Measurements from ENCODE around the gene ALOX12B.
A peak's percentile ranks its signal among the peaks of the same experiment; 100 is the strongest.

ALOX12B gene

DNA sequence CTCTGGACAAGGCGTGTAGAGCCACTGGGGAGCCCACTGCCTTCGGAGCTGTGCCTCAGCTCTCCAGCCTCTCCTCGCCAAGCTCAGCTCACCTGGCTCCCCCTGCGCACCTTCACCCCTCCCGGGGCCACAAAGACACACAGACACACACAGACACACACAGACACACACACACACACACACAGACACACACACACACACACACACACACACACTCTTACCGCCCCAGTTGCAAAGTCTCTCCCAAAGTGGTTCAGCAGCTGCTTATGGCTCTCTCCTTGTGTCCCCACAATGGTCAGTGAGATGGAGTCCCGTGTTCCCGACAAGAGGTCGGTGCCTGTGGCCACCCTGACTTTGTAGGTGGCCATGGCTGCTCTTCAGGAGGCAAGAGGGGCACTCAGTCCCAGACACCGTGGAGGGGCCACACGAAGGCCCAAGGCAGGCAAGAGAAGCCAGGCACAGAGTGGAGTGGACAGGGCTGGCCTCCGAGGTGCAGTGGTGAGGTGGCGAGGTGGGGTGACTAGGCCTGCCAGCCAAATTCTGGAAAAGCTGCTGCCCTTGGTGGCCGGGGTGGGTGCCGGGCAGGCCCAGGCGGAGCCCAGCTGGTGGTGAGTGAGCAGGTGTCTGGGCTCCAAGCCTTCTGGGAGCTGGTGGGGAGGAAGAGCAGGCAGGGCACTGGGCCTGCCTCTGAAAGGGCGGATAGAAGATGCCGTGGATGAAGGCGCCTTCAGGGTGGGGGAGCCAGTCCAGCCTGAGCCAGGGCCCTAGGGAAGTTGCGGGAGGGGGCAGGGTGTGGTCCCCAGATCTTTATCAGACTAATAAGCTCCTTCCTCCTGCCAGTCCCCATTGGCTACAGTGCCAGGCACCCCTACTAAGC is at the start of gene ALOX12B:
ALOX12B (minus strand) TSS at position 642 of the 877 bp plus-strand sequence; CDS start at position 368, 274 bp downstream.
- no peak for DNase-seq

DNA sequence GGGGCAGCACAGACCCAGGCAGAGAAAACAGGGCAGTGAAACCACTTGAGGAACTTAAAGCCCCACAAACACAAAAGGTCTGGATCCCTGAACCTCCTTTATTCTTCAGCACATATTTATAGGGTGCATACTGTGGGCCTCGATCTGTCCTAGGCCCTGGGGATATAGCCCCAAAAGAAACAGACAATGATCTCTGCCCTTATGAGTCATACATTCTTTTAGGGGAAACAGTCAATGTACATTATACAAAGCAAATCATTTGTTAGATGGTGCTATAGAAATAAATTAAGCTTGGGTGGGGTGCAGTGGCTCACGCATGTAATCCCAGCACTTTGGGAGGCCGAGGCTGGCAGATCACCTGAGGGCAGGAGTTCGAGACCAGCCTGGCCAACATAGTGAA is 46.4 kb upstream of the ALOX12B start:
- no peak for DNase-seq

DNA sequence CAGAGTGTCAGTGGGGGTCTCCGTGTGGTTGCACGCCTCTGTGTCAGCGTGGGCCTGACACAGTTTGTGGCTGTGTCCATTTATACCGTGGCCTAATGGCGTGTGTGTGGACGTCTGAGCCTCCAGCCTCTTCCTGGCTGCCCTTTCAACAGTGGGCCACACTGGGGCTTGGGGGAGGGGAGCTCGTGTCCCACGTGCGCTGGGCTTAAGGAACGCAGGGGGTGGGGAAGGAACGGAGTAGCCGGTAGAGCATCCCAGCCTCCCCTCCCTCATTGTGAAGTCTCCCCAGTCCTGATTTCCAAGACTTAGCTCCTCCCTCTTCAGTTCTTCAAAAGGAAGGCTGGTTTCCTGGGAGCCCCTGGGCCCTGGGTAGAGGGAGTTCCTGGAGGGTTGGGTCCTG is 45.9 kb upstream of the ALOX12B start:
- DNase-seq: no peak

DNA sequence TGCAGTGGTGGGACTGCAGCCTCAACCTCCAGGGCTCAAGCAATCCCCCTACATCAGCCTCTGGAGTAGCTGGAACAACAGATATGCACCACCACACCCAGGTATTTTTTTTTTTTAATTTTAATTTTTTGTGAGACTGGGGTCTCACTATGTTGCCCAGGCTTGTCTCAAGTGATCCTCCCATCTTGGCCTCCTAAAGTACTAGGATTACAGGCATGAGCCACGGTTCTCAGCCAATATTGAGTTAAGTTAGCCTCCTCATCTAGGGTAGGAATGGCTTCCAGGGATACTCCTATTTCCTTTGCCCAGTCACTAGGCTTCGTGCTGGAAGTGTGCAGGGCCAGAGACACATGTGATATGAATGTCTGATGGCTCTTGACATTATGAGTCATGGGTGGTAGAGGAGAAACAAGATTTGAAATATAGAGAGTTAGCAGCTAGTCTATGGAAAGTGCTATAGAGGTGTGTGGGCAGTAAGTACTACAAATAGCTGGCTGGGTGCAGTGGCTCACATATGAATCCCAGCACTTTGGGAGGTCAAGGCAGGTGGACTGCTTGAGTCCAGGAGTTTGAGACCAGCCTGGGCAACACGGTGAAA is 44.4 kb upstream of the ALOX12B start:
- DNase-seq: no peak

DNA sequence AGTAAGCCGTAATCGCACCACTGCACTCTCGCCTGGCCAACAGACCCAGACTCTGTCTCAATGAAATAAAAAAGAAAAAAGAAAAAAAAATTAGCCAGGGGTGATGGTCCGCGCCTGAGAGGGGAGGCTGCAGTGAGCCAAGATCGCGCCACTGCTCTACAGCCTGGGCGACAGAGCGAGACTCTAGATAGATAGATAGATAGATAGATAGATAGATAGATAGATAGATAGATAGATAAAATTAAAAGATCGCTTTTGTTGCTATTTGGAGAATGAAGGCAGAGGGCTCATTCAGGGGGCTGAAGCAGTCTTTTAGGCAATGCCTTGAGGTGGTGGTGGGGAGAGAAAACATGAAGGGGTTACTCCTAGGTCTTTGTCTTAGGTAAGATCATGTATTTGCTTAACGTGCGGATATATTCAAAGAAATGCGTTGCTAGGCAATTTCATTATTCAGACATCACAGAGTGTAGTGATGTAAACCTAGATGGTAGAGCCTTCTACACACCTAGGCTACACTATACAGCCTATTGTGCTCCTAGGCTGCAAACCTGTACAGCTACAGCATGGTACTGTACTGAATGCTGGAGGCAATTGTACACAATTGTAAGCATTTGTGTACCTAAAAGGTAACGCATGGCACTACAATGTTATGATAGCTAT is 40.7 kb upstream of the ALOX12B start:
- DNase-seq: peak; percentile 39

DNA sequence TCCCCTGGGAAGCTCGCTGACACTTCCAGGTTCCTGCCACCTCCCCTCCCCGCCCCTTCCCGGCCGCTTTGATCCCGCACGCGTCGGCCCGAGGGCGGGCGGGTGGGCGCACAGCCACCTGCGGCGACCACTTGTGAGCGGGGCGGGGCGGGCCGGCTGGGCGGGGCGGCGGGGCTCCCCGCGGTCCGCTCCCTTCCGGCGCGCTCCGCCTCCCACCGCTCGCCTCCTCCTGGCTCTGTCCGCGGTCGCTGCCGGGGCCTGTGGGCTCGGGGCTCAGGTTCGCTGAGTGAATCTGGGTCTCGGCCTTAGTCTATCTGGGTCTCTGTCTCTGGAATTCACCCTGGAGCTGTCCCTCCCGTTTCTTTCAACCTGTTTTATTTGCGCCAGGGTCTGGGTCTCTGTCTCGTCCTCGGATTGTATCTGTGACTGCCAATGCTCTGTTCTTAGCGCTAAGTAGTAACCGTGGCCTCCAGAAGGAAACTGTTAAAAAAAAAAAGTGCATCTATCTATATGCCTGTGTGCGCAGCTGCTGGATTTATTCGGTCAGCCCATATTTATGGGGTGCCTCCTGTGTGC is 39.1 kb upstream of the ALOX12B start:
- peak; percentile 71 for DNase-seq

DNA sequence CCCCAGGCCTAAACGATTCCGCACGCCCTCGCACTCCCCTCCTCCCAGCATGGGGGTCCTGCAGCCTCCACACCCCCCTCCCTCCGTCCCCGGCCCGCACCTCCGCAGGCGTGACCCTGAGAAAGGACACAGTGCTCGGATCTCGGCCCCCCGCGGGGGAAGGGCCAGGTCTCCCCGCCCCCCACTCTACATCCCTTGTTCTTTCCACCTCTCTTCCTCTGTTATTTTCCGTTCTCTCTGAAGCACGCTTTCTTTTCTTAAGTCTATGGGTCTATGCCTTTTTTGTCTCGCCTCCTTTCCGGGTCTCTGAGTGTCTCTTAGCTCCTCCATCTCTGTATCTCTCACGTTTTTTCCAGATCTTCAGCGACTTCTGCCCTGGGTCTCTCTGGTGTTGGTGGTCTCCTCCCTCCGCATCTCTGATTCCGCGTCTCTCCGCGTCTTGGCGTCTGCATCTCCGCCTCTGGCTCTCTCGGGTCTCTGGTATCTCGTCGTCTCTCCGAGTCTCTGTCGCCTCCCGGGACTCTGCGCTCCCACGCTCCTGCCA is 38.5 kb upstream of the ALOX12B start:
- peak; percentile 60 for DNase-seq

DNA sequence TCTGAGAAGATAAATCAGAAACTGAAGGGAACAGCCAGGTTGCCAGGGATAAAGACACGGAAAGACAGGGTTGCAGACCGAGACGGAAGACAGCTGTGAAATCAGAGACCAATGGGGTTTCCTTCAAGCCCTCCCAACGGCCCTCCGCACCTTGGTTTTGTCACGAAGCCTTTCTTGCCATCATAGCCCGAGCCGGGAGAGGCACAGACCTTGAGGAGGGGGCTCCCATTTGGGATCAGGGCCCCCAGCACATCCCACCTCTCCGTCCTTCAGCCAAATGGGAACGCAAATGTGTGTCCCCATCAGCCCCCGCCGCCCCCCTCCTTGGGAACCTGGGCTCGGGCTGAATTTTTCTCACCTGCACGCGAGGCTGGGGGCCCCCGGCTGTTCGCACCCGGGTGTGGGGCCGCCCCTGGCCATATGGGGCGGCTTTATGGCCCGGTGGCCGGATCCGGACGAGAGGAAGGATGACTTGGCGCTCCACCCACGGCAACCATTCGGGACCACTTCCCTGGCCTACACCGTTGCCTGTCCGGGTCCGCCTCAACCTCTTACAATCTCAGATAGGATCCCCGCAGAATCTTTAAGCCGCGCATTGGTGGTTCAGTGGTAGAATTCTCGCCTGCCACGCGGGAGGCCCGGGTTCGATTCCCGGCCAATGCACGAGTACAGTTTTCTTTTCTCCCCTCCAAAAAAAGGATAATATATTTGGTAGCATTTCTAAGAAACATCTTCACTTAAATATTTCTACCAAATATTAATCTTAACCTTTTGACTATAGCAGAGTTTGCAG is 37.8 kb upstream of the ALOX12B start:
- peak; percentile 71 for DNase-seq

DNA sequence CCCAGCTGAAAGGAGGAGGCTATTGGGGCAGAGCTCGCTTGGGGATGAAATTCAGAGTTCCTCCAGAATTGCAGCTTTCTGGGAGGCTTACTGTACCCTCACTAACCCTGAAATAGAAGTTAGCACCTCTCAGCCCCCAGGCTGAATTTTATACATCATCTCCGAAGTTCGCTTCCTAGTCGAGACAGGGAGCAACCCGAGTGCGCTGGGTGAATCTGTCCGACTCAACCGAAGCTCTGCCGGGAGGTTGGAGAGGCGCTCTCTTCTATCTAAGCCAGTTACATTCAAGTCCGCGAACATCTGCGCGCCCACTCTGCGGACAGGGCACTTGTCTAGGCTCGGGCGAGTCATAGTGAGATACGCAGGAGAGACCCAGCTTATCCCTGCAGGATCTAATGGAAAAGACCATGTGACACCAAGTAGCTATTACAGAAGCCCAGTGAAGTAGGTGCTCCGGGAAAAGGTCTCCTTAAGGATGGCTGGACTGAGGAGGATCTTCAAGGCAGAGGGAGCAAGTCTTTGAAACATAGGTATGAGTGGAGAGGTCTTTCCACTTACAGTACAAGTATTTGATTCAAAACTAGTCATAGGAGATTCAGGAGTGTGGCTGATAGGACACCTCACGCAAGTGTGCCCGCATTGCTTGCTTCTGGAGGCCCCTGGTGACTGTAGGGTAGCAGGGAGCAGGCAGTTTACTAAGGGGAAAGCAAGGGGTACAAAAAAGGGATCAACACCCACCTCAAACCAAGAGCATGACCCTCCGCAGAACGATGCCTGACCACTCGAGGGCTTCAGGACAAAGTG is 37.0 kb upstream of the ALOX12B start:
- peak; percentile 24 for DNase-seq

DNA sequence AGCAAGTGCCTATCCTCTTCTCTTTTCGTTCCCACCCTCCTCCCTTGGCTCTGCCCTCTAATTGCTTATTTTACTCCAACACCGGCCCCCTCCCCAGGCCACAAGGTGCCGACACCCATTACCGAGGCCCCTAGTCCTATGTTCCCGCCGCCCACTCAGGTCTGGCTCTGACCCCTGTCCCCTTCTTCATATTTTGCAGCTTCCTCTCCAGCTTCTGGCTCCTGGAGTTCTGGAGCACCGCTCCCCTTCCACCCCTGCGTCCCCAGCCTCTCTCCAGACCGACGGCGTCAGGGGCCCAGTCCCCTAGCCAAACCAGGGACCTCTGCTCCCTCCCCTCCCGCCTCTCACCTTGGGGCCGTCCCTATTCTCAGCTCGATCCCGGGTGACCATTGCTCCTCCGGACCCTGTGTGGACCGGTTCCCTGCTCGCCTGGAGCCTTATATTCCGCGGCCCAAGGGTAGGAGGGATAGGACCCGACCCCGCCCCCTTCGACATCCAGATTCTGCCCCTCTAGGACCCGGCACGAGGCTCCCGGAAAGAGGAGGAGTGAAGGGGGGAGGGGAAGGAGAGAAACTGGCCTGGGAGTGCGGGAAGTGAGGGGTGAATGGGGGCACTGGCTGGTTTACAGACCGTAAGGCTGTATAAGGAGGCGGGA is 36.3 kb upstream of the ALOX12B start, which contains the start of gene HES7:
HES7 (minus strand) TSS at position 412 of the 655 bp plus-strand sequence; CDS start at position 390, 22 bp downstream.
- DNase-seq: peak; percentile 32

DNA sequence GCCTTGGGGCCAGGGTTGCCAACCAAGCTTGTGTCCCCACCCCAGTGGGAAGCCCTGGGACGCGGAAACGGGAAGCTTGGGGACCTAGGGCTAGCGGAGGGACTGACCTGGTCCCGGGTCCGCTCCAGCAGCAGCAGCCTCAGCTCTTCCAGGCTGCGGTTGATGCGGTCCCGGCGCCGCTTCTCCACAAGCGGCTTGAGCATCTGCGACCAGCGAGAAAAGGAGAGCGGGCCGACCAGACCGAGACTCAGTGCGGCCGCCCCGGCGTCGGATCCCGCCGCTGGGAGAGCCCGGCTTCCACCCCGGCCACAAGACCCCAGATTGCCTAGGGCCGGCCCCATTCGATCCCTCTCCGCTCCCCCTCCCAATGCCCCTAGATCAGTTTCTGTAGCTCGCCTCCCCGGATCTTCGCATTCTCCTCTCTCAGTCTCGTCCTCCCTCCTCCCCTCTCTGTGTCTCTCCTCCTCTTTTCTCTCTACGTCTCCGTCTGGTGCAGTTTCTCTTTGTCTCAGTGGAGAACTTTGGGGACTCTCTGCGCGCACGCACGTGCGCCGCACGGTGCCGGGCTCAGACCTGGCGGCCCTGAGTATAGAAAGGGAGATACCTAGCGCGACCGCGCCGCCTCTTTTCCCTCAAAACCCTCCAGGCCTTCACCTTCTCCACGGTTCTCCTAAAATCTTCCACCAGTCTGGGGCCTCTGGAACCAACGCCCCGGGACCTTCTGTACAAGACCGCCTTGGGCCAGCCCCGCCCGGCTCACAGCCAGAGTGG is 35.6 kb upstream of the ALOX12B start:
- no peak for DNase-seq

DNA sequence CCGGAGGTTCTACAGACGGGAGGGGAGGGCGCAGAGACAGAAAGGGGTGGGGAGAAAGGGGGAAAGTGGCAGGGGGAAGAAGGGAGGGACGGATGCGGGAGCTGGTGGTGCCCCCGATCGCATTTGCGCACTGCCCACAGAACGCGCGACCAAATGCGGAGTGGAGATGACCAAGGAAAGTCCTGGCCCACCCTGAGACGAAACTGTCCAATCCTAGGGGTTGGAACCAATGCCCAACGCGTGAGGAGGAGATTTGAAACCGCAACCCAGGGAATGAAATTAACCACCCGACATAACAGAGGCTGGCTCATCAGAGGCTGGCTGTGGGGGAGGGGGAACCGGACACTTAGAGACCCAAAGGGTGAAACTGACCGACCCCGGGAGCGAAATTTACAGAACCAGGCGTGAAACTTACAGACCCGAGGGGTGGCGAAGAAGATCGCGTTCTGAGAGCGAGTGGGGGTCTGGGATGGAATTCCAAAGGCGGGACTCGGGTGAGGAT is 35.0 kb upstream of the ALOX12B start:
- no peak for DNase-seq

DNA sequence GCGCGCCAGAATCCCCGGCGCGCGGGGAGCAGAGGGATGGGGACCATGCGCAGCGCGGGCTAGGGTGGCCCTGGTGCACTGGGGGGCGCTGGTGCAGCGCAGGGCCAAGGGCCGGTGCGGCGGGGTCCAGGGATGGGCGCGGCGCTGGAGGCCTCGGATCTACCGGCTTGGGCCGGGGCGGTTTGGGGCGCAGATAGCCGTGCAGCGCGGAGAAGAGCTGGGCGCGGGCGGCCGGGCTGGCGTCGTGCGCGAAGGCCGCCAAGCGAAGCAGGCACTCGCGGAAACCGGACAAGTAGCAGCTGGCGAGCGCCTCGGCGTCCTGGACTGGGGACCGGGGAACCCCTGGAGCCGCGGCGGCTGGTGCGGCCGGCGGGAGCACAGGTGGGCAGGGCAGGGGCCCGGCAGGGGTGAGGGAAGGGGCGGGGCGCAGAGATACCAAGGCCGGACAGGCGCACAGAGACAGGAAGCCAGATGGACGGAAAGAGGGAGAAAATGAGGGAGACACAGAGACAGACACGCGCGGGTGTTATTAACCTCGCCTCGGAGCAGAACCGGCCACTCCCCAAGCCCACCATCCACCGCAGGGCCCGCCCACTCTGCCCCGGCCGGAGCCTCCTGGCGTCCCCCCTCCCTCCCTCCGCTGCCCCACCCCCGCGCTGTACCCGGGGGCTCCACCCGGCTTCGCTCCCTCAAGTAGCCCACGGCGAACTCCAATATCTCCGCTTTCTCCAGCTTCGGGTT is 34.3 kb upstream of the ALOX12B start:
- DNase-seq: peak; percentile 73

DNA sequence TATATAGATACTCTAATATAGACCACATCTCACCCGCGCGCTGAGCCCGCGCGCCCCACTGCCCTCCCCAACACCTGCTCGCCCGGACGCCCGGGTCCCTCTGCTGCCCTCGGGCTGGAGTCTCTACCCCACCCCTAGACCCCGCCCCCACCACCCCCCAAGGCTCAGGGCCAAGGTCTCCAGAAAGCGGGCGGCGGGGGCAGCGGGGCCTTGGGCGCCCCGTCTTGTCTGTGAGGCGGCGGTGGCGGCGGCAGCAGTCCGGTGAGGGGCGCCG is 33.8 kb upstream of the ALOX12B start:
- no peak for DNase-seq

DNA sequence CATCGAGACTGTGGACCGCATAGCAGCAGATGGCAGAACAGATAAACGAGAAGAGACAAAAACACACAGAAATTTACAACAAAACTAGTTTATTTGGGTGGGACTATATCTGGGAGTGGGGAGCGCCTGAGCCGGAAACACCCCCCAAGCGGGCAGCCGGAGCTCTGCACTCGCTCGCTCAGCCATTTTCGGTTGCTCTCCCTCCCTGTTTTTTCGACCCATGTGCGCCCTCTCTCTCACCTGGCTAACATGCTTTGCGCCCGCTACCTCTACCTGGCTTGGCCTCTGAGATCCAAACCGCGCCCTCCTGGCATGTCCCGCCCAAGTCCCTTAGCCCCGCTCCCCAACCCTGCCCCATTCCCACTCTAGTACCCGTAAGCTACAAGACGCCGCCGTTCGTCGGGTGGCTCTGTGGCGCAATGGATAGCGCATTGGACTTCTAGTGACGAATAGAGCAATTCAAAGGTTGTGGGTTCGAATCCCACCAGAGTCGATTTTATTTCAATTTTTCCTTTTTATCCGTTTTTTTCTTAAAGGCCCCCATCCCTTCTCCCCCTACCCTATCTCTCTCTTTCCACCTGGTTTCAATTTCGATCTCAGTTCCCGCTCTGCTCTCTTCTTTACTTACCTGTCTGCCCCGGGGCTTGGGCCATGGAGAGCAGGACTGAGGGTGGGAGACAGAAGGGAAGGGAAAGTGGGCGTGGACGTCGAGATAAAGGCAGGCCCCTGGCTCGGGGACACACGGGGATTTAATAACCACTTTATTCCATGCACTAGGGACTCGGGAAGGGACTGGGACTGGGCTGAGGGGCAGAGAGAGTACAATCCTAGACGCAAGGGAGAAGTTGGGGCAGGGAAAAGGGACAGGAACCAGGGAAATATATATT is 33.2 kb upstream of the ALOX12B start:
- DNase-seq: peak; percentile 87

DNA sequence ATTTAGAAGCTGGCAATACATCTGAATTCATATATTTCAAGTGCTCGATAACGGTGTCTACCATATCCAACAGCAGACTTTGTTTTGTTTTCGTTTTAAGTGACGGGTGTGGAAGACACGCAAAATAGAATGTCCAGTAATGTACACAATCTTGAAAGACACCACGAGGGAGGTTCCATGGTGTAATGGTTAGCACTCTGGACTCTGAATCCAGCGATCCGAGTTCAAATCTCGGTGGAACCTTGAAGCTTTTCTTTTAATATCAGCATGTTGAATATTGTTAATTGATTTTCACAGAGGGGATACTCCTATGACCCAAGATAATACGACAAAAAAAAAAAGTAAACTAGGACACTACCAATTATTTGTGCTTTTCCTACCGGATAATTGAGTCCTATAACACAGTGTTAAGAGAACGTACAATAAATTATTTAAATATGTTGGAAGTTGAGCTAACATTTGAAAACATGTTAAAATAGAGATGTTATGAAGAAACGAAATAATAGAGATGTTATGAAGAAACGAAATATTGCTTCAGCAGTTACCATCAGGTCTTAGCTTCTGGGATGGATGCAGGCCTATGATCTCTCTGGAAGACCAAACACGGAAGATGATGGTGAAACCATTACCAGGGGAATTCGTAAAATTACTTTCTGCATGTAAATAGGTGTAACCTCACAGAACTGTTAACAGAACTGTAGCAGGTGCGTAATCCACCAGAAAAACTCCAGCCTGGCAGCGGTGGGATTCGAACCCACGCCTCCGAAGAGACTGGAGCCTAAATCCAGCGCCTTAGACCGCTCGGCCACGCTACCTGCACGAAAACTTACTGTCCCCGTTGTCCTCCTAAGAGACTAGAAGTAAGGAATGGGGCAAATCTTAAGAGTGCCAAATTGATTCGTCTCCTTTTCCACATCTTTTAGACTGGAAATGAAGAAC is 32.3 kb upstream of the ALOX12B start:
- peak; percentile 93 for DNase-seq
